HEK293 (cell line): Measurements from ENCODE around the gene RAET1E.

Experiments used
- GLIS2 ChIP-seq: fragments of 450-650 bp; formaldehyde crosslinking; IDR thresholded peaks from 2 replicates; pipeline ENCODE4 v1.5.1; 2016; ENCODE audit warnings: missing biosample characterization, missing genetic modification characterization
- HIC1 ChIP-seq: fragments of 450-650 bp; formaldehyde crosslinking; IDR thresholded peaks from 2 replicates; pipeline ENCODE4 v1.5.1; 2016; ENCODE audit warnings: missing biosample characterization, missing genetic modification characterization
- KLF8 ChIP-seq: fragments of 450-650 bp; formaldehyde crosslinking; IDR thresholded peaks from 2 replicates; pipeline ENCODE4 v1.5.1; 2016; ENCODE audit warnings: missing biosample characterization, missing genetic modification characterization
- OSR2 ChIP-seq: fragments of 450-650 bp; formaldehyde crosslinking; IDR thresholded peaks from 2 replicates; pipeline ENCODE4 v1.5.1; 2016; ENCODE audit warnings: missing biosample characterization, missing genetic modification characterization
- PATZ1 ChIP-seq: fragments of 450-650 bp; formaldehyde crosslinking; IDR thresholded peaks from 2 replicates; pipeline ENCODE4 v1.5.1; 2016; ENCODE audit warnings: missing biosample characterization, missing genetic modification characterization
- YY2 ChIP-seq: fragments of 450-650 bp; formaldehyde crosslinking; IDR thresholded peaks from 2 replicates; pipeline ENCODE4 v1.5.1; 2016; ENCODE audit warnings: missing biosample characterization, missing genetic modification characterization
- ZBTB7A ChIP-seq: fragments of 450-650 bp; formaldehyde crosslinking; IDR thresholded peaks from 2 replicates; pipeline ENCODE4 v1.5.1; 2016; ENCODE audit warnings: low read depth, missing biosample characterization, missing genetic modification characterization
- ZNF10 ChIP-seq: fragments of 450-650 bp; formaldehyde crosslinking; IDR thresholded peaks from 2 replicates; pipeline ENCODE4 v1.5.1; 2017; ENCODE audit warnings: missing biosample characterization, missing genetic modification characterization
- ZNF19 ChIP-seq: fragments of 450-650 bp; formaldehyde crosslinking; IDR thresholded peaks from 2 replicates; pipeline ENCODE4; 2016; ENCODE audit warnings: missing biosample characterization, missing genetic modification characterization, low read depth
- ZNF202 ChIP-seq: fragments of 450-650 bp; formaldehyde crosslinking; IDR thresholded peaks from 2 replicates; pipeline ENCODE4 v1.5.1; 2016; ENCODE audit warnings: missing biosample characterization, missing genetic modification characterization, borderline replicate concordance
- ZNF292 ChIP-seq: fragments of 450-650 bp; formaldehyde crosslinking; IDR thresholded peaks from 2 replicates; pipeline ENCODE4 v1.5.1; 2016; ENCODE audit warnings: low read depth, missing biosample characterization, missing genetic modification characterization, borderline replicate concordance
- ZNF324 ChIP-seq: fragments of 450-650 bp; formaldehyde crosslinking; IDR thresholded peaks from 2 replicates; pipeline ENCODE4 v1.5.1; 2016; ENCODE audit warnings: missing biosample characterization, missing genetic modification characterization
- ZNF335 ChIP-seq: fragments of 450-650 bp; formaldehyde crosslinking; conservative IDR thresholded peaks from 2 replicates; pipeline ENCODE4 v1.5.1; 2016; ENCODE audit warnings: missing biosample characterization, missing genetic modification characterization
- ZNF362 ChIP-seq: fragments of 450-650 bp; formaldehyde crosslinking; IDR thresholded peaks from 2 replicates; pipeline ENCODE4 v1.5.1; 2016; ENCODE audit warnings: missing biosample characterization, missing genetic modification characterization
- ZNF585B ChIP-seq: fragments of 450-650 bp; formaldehyde crosslinking; IDR thresholded peaks from 2 replicates; pipeline ENCODE4 v1.5.1; 2016; ENCODE audit warnings: missing biosample characterization, missing genetic modification characterization
- ZNF610 ChIP-seq: fragments of 450-650 bp; formaldehyde crosslinking; IDR thresholded peaks from 2 replicates; pipeline ENCODE4 v1.5.1; 2016; ENCODE audit warnings: missing biosample characterization, missing genetic modification characterization, borderline replicate concordance
- ZNF658 ChIP-seq: fragments of 450-650 bp; formaldehyde crosslinking; IDR thresholded peaks from 2 replicates; pipeline ENCODE4; 2016; ENCODE audit warnings: missing biosample characterization, missing genetic modification characterization
- ZNF747 ChIP-seq: fragments of 450-650 bp; formaldehyde crosslinking; IDR thresholded peaks from 2 replicates; pipeline ENCODE4 v1.5.1; 2016; ENCODE audit warnings: missing biosample characterization, missing genetic modification characterization
- ZNF76 ChIP-seq: fragments of 450-650 bp; formaldehyde crosslinking; IDR thresholded peaks from 2 replicates; pipeline ENCODE4; 2016; ENCODE audit warnings: low read depth, missing biosample characterization, missing genetic modification characterization, borderline replicate concordance
- ZNF777 ChIP-seq: fragments of 450-650 bp; formaldehyde crosslinking; IDR thresholded peaks from 2 replicates; pipeline ENCODE4 v1.5.1; 2017; ENCODE audit warnings: missing biosample characterization, missing genetic modification characterization, borderline replicate concordance
- TF ChIP-seq, protein P1 (sequence below): fragments of 450-650 bp; formaldehyde crosslinking; IDR thresholded peaks from 2 replicates; pipeline ENCODE4 v1.5.1; 2017; ENCODE audit warnings: missing biosample characterization, missing genetic modification characterization
- TF ChIP-seq, protein P2 (sequence below): fragments of 450-650 bp; formaldehyde crosslinking; IDR thresholded peaks from 2 replicates; pipeline ENCODE4 v1.5.1; 2016; ENCODE audit warnings: missing biosample characterization, missing genetic modification characterization
- TF ChIP-seq, protein P3 (sequence below): fragments of 450-650 bp; formaldehyde crosslinking; IDR thresholded peaks from 2 replicates; pipeline ENCODE4; 2016; ENCODE audit warnings: missing biosample characterization, missing genetic modification characterization
- TF ChIP-seq, protein P4 (sequence below): fragments of 450-650 bp; formaldehyde crosslinking; IDR thresholded peaks from 2 replicates; pipeline ENCODE4 v1.5.1; 2017; ENCODE audit warnings: missing biosample characterization, missing genetic modification characterization
- TF ChIP-seq, protein P5 (sequence below): fragments of 450-650 bp; formaldehyde crosslinking; IDR thresholded peaks from 2 replicates; pipeline ENCODE4 v1.5.1; 2017; ENCODE audit warnings: missing biosample characterization, missing genetic modification characterization
- TF ChIP-seq, protein P6 (sequence below): fragments of 450-650 bp; formaldehyde crosslinking; IDR thresholded peaks from 2 replicates; pipeline ENCODE4 v1.5.1; 2017; ENCODE audit warnings: missing biosample characterization, missing genetic modification characterization

RAET1E gene

DNA sequence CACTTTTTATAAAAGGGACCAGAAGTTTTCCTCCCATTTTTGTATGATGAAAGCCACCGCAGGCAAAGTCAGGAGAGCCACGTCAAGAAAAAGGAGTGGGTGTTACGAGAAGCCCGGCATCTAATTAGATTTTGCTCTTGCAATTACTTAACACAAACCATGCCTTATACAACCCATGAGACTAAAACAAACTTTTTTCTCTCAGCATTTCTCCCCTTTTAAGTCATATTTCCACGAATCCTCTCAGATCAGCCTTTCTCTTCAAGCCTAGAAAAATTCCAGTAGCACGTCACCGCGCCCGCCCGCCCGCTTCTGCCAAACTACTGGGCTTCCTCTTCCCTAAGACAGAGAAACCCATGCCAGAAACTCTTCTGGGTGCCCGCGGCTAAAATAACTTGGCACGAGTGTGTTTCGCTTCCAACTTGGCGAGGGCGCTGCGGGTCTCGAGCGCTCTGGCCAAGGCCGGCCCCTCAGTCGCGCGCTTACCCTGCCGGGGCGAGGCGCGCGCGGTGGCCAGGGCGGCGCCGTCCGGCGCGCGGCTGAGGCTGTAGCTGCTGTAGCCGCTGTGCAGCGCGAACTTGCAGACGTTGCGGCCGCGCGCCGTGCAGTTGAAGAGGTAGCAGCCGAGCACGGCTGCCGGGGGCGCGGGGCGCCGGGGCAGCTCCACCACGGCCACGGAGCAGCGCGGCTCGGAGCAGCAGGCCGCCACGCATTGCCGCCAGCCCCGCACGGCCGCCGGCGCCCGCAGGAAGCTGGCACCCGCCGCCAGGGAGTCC lies 34.8 kb downstream of the RAET1E start (continued):
- TF ChIP-seq, protein P1, sequence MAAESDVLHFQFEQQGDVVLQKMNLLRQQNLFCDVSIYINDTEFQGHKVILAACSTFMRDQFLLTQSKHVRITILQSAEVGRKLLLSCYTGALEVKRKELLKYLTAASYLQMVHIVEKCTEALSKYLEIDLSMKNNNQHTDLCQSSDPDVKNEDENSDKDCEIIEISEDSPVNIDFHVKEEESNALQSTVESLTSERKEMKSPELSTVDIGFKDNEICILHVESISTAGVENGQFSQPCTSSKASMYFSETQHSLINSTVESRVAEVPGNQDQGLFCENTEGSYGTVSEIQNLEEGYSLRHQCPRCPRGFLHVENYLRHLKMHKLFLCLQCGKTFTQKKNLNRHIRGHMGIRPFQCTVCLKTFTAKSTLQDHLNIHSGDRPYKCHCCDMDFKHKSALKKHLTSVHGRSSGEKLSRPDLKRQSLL: no peak
- TF ChIP-seq, protein P2, sequence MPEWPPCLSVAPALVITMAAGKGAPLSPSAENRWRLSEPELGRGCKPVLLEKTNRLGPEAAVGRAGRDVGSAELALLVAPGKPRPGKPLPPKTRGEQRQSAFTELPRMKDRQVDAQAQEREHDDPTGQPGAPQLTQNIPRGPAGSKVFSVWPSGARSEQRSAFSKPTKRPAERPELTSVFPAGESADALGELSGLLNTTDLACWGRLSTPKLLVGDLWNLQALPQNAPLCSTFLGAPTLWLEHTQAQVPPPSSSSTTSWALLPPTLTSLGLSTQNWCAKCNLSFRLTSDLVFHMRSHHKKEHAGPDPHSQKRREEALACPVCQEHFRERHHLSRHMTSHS (tag by site-specific recombination): no peak
- TF ChIP-seq KLF8 (tag by site-specific recombination) (peak; percentile 29; the same call in 1 of the 2 replicates), OSR2 (tag by site-specific recombination) (peak; percentile 59), ZNF777 (tag by site-specific recombination) (no peak), ZNF202 (tag by site-specific recombination) (no peak), GLIS2 (no peak), PATZ1 (no peak), ZNF10 (tag by site-specific recombination) (no peak), ZNF324 (tag by site-specific recombination) (no peak), ZNF585B (tag by site-specific recombination) (no peak), ZNF362 (no peak), ZNF610 (tag by site-specific recombination) (no peak), ZNF658 (tag by site-specific recombination) (no peak), ZNF335 (tag by site-specific recombination) (peak; percentile 58), HIC1 (tag by site-specific recombination) (no peak), ZBTB7A (no peak), ZNF292 (no peak), YY2 (tag by site-specific recombination) (no peak), ZNF19 (tag by site-specific recombination) (no peak), ZNF76 (tag by site-specific recombination) (no peak), ZNF747 (tag by site-specific recombination) (no peak)
- TF ChIP-seq, protein P3, sequence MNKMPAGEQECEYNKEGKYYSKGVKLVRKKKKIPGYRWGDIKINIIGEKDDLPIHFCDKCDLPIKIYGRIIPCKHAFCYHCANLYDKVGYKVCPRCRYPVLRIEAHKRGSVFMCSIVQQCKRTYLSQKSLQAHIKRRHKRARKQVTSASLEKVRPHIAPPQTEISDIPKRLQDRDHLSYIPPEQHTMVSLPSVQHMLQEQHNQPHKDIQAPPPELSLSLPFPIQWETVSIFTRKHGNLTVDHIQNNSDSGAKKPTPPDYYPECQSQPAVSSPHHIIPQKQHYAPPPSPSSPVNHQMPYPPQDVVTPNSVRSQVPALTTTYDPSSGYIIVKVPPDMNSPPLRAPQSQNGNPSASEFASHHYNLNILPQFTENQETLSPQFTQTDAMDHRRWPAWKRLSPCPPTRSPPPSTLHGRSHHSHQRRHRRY (tag by site-specific recombination): no peak
- TF ChIP-seq, protein P4, sequence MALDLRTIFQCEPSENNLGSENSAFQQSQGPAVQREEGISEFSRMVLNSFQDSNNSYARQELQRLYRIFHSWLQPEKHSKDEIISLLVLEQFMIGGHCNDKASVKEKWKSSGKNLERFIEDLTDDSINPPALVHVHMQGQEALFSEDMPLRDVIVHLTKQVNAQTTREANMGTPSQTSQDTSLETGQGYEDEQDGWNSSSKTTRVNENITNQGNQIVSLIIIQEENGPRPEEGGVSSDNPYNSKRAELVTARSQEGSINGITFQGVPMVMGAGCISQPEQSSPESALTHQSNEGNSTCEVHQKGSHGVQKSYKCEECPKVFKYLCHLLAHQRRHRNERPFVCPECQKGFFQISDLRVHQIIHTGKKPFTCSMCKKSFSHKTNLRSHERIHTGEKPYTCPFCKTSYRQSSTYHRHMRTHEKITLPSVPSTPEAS (tag by site-specific recombination): no peak
- TF ChIP-seq, protein P5, sequence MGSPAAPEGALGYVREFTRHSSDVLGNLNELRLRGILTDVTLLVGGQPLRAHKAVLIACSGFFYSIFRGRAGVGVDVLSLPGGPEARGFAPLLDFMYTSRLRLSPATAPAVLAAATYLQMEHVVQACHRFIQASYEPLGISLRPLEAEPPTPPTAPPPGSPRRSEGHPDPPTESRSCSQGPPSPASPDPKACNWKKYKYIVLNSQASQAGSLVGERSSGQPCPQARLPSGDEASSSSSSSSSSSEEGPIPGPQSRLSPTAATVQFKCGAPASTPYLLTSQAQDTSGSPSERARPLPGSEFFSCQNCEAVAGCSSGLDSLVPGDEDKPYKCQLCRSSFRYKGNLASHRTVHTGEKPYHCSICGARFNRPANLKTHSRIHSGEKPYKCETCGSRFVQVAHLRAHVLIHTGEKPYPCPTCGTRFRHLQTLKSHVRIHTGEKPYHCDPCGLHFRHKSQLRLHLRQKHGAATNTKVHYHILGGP (tag by site-specific recombination): no peak
- TF ChIP-seq, protein P6, sequence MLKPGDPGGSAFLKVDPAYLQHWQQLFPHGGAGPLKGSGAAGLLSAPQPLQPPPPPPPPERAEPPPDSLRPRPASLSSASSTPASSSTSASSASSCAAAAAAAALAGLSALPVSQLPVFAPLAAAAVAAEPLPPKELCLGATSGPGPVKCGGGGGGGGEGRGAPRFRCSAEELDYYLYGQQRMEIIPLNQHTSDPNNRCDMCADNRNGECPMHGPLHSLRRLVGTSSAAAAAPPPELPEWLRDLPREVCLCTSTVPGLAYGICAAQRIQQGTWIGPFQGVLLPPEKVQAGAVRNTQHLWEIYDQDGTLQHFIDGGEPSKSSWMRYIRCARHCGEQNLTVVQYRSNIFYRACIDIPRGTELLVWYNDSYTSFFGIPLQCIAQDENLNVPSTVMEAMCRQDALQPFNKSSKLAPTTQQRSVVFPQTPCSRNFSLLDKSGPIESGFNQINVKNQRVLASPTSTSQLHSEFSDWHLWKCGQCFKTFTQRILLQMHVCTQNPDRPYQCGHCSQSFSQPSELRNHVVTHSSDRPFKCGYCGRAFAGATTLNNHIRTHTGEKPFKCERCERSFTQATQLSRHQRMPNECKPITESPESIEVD (tag by site-specific recombination): no peak
